NCI-H82 (cell line): ENCODE measurements around the gene FOXD2.

Experiments
- DNase-seq: peaks from one replicate; lab custom pipeline; 2025; lab: John Stamatoyannopoulos, UW

FOXD2 gene

DNA sequence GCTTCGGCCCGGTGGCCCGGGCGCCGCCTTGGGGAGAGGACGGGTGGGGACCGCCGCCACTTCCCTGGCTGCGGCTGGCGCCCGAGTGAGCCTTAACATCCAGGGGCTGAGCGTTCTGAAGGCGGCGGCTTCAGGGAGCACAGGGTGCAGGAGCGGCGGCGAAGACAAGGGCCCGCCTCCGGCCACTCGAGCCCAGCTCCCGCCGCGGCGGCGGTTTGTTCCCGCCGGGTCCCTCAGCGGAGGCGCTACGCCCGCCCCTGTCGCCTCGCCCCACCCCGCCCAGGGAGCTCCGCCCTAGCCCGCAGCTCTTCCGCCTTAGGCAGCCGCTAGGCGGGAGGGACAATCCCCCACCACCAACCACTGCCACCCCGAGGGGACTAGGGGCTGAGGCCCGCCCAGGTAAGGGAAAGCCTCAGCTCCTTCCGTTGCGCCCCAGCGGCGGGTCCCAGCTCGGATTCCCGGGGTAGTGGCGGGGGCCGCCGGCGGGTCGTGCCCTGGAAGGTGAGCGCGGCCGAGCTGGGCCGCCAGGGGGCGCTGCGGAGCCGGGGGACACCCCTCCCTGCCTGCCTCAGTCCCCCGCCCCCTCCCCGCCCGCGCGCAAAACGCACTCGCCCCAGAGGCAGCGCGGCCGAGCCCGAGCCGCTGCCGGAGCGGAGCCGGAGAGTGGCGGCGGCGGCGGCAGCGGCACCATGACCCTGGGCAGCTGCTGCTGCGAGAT is at the start of gene FOXD2:
Gene FOXD2 (plus strand): TSS at position 598 of the 718 bp plus-strand sequence. CDS start 92 bp downstream, at position 690.
- peak; percentile 95 for DNase-seq

DNA sequence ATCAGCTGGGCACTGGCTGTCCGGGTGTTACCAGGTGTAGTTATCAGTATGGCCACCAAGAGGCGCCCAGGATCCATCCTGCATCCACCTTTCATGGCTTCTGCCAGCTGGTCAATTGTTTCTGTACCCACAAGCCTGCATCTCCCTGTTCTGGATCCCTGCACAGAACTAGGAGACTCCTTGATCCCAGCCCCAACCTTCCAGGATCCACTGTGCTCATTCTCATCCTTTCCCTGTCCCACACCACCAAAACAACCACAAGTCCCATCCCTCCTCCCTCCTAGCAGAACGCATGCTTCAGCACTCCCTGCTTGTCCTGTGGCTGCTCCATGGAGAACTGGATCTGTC is 49.0 kb upstream of the FOXD2 start:
- DNase-seq = peak; percentile 85

DNA sequence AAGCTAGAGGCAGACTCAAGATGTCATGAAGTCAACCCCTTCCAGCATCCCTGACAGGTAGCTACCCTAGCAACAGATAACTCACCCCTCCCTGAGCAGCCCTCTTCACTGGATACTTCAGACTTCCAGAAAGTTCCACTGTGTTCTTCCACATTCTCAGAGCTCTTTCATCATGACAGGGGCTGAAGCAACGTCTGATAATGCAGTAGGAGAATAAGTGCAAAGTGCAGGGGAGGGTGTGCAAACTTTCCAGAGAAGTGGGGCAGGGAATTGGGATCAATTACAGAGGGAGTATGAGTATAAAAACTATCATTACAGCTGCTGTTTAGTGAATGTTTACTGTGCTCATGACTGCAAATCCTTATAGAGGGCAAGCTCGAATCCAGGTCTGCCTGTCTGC is 48.1 kb upstream of the FOXD2 start:
- DNase-seq = no peak

DNA sequence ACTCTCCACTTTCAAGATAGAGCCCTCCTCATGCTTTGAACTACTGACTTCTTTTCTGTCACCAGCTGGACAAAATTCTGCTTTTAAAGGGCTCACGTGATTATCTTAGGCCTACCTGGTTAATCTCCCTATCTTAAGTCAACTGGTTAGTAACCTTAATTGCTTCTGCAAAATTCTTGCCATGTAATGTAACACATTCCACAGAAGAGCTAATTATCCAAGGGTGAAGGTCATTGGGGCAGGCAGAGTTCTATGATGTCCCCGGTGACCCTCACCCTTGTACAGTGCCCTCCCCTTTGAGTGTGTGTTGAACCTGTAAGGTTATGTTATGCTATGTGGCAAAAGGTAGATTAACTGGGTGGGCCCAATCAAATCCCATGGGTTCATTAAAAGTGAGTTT is 47.0 kb upstream of the FOXD2 start:
- DNase-seq = no peak

DNA sequence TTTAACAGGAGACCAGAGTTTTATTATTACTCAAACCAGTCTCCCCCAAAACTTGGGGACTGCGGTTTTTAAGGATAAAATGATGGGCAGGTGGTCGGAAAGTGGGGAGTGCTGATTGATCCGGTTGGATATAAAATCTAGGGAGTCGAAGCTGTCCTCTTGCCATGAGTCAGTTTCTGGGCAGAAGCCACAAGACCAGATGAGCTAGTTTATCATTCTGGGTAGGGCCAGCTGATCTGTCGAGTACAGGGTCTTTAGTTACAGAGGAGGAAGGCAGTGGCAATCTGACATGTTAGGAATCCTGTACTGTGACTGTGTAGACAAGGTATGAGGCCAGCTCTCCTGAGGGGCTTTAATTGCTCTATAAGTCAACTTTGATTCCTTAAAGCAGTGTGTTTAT is 44.7 kb upstream of the FOXD2 start:
- DNase-seq = no peak

DNA sequence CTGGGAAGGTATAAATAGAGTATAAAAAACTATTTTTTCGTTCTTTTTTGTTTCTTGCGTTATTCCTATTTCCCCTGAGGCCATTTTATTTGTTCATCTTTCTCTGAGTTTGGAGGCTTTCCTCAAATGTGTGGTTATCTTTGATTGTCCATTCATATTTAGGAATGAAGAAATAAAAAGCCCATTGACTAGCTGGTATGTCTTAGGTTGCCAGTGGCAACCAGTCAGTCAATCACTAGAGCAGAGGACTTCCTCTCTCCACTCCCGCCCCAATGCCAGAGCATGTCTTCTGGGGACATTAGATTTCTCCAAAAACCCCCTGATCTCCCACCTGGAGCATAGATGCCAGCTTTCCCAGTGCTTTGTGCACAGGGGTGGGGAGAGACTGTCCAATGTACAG is 42.4 kb upstream of the FOXD2 start:
- DNase-seq = no peak

DNA sequence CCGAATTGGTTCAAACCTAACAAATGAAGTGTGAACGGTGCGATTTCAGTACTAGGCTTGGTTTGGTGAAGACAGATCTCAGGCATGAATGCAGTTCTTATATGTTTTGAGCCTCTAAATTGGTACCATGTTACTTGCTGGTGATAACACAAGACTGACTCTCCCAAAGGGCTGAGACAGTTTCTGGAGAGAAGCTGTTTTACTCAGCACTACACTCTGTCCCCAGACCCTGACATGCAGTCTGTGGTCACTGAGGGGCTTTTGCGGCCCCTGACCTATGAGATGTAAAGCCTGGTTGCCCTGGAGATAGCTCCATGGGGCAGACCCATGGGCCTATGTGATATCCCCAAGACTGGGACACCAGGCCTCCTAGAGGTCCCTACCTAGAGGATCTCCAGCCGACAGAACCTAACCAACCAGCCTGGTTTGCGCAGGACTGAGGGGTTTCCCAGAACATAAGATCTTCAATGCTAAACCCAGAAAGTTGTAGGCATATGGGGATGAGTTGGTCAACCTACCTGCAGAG is 41.1 kb upstream of the FOXD2 start:
- no peak for DNase-seq

DNA sequence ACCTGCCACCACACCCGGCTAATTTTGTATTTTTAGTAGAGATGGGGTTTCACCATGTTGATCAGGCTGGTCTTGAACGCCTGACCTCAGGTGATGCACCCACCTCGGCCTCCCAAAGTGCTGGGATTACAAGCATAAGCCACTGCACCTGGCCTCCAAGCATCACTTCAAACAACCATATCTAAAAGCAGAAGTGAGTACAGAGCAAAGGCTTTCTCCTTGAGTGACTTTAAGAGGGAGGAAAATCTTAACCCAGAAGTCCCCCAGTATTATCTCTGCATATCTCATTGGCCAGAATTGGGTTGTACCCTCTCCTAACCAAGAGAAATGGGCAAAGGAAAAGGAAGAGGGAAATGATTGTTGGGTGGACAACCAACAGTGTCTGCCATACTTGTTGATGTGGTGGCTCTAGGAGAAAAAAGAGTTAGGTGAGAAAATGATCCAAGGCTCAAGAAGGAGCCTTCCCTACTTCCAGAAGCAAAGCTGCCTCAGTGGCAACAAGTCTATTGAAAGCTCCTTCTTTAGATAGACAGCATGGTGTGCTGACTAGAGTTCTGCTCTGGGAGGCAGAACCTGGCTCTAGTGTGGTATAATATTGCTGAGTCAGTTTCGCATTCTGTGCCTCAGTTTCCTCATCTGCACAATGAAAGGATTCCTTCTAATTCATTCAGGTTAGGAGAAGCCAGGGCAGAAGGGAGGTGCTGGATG is 38.6 kb upstream of the FOXD2 start:
- no peak for DNase-seq

DNA sequence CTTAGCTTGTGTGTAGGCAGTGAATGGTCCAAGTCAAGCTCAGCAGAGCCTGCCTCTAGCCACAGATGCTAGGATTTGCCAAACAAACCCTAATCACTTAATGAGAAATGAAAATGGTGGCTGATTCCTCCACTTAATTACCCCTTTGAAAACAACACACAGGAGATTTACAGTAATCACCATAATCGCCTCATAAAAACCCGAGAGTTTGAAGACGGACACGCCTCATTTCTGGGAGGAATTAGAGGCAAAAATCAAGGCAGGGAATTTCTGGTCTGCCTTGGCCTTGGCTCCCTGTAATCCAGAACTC is 38.0 kb upstream of the FOXD2 start:
- DNase-seq = peak; percentile 92

DNA sequence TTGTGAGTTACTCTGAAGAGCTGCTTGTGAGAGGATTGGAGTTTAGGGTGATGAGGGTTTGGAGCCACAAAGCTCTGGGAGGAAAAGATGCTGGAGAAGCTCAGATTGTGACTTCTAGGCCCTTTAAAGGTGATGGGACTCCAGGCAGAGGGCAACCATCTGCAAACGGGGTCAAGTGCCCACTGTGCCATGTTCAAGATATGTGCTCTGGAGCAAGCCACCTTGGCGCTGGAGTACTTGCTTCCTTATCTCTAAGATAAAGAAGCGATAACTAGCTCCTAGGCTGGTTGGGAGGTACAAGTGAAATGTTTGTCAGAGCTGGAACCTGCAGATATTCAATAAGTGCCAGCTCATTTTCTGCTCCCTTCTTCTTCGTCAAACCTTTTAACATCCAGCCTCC is 36.1 kb upstream of the FOXD2 start:
- DNase-seq = no peak

DNA sequence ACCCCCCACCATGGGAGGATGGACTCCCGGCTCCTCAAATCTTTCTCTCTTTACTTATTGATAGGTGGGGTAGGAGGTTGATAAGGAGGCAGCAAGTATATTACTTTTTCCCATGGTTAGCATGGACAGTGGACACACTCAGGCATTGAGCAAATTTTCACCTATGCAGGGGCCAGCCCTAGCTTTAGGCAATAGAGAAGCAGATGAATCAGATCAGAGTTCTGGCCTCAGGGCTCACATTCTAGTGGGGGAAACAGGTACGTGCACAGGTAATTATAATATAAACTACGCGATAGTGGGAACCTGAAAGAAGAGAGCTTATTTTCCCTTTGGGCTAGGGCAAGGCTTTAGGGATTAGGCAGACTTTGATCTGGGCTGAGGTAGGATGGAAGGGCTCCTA is 35.3 kb upstream of the FOXD2 start:
- no peak for DNase-seq

DNA sequence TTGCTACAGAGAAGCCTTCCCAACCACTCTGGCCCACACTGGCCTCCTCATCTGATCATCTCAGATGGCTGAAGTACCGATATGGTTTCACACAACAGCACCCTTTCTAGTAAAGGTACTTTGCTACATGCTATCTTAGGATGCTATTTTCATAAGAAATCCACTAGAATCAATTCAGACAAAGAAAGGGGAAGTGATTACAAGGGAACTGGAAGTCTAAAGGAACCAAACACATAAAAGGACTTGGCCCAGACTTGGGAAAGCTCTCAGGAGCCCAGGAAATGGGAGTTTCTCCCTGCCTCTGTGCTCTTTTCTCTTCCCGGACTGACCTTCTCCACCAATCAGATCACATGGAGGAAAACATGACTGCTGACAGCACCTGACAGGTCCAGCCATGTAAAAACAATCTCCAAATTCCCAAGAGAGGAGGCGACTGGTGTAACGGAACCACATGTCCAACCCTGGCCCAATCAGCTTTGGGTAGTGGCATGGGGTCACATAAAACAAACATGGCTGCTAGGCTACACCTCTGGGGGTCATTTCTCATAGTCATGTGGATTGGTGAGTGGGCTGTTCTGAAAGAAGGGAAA is 34.4 kb upstream of the FOXD2 start:
- no peak for DNase-seq

DNA sequence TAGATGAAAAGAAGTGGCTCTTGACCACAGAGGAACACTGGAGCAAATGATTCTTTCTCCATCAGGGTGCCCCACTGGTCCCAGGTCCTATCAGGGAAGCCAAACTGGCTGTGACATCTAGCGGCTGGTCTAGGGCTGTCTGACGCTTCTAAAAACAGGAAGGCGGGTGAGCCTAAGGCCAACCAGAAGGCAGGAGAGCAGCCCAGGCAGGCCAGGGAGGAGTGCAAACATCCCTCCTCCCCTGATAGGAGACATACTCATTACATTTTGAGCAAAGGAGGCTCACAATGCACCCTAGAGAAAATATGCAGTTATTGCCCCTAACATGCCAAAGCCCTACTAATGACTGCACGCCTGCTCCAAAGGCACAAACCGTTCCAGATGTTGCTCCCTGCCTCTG is 32.1 kb upstream of the FOXD2 start:
- no peak for DNase-seq

DNA sequence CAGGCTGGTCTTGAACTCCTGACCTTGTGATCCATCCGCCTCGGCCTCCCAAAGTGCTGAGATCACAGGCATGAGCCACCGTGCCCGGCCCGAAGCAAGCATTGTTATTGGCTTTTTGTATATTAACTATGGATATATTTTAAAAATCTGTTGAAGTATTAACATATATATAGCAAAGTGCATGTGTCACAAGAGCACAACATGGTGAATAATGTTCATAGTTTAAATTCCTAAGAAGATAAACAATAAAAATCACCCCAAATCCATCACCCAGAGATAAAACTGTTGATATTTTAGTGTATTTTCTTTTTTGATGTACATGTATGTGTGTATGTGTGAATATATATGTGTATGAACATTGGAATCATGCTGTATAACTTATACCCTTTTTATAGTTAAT is 30.9 kb upstream of the FOXD2 start:
- no peak for DNase-seq

DNA sequence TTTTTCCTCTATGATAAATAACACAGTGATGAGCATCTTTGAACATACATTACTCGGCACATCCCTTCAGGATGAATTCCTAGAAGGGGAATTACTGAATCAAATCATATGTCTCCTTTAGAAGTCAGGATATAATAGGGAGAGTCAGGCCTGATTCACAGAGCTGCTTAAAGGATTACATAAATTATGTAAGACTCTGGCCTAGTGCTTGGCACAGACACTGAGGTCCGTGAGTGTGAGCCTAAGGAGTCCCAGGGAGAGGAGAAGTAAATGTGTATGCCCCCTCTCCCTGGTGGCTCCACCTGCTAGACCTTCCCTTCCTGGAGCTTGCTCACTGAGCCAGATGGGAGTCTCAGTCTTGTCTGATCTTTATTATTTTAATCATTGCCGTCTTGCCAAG is 30.4 kb upstream of the FOXD2 start:
- DNase-seq = peak; percentile 85

DNA sequence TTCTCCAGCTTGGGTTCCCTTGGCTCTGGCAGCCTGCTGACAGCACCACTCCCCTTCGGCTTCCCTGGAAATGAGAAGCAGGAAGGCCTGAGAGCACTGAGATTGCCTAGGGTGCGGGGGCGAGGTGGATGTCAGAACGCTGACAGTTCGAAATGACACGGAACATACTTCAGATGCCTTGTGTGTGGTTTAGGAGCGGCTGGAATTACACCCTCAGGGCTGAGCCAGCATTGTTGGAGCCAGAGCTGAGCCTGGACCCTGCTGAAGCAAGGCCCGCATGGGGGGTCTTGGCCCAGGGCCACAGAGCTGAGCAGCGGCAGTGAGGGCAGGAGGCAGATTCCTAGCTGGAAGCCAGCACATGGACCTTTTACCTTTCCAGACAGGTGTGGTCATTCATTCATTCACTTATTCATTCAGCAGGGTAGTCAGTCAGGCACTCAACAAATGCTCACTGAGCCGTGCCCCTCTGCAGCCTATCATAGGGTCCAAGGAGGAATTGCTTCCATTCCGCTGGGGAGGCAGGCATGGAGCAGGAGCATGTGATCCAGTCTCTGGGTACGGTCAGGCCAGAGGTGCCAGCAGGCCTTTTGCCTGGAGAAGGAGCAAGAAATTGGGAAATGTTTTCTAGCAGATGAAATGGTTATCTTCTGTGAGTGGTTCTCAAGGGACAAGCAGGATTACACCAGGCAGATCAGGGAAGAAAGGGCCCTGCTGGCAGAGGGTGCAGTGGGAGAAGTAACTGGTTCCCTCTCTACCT is 28.4 kb upstream of the FOXD2 start:
- DNase-seq = no peak

DNA sequence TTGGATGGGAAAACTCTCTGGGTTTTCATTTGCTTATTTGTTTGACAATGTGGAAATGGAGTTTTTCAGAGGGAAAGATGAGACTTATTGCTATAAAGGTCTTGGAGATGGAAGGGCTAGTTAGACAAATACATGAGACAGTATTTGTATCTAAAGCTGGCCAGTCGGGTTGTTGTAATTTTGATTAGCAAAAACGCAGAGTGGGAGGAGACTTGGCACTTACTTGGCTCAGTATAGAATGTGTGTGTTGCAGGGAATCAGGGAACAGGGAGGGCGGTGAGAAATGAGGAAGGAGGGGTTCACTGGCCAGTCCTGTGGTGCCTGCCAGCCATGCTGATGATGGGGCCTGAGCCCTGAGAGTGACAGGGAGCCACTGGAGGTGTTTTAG is 27.8 kb upstream of the FOXD2 start:
- no peak for DNase-seq

DNA sequence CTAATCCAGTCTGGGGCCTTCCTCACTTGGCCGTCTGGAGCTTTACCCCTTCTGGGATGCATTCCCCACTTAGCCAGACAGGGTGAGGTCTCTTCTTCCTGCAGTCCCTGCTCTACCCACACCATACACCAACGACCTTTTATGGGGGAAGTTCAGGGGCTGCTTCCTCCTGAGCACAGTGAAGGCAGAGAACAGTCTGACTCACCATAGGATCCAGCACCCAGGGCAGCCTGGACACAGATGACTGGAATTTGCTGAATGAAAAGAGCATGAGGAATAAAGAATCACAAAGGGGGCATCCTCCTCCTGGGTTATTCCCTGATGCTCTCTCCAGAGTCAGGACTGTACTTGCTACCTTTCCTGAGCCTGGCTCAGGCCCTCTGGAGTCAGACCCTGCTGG is 26.4 kb upstream of the FOXD2 start:
- DNase-seq = no peak

DNA sequence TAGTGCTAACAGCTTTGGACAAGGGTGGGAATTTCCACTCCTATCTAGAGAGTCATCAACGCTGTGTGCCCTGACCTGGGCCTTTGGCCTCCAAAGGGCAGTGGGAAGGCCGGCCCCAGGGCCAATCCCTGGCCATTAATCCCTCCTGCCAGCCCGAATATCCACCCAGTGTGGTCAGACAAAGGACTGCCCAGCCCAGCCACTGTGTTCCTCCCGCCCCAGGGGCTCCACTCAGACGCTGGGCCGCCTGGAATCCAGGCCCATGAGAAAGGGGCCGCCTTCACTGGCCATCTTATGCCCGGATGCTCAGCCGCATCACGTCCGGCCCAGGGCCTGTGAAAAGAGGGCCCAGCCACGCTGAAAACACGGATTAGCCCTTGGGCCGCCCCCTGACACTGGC is 25.4 kb upstream of the FOXD2 start:
- DNase-seq = no peak

DNA sequence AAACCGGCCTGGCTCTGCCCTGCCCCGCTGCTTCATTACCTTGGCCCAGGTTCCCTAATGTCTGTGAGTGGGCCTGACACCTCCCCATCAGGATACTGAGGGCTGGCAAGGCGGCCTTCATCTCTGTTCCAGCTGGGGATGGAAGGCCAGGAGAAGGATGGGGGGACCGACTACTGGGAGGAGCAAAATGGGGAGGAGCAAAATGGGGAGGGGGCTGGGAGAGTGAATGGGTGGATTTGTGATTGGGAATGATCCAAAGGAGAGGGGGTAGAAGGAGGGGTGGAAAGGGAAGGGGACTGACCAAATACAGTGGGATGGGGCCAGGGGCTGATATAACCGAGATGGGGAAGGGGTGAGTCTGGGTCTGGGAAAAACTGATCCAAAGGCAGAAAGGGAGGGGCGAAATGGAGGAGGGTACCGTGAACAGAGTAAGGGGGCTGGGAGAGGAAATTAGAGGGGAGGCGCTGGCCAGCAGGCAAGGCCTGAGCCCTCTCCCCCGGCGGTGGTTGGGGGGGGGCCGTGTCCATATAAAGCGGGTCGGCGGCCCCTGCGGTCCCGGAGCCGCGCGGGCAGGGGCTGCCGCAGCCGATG is 22.0 kb upstream of the FOXD2 start, which contains the start of gene FOXE3:
Gene FOXE3 (plus strand): TSS at position 558 of the 591 bp plus-strand sequence. CDS start 31 bp downstream, at position 589.
- no peak for DNase-seq

DNA sequence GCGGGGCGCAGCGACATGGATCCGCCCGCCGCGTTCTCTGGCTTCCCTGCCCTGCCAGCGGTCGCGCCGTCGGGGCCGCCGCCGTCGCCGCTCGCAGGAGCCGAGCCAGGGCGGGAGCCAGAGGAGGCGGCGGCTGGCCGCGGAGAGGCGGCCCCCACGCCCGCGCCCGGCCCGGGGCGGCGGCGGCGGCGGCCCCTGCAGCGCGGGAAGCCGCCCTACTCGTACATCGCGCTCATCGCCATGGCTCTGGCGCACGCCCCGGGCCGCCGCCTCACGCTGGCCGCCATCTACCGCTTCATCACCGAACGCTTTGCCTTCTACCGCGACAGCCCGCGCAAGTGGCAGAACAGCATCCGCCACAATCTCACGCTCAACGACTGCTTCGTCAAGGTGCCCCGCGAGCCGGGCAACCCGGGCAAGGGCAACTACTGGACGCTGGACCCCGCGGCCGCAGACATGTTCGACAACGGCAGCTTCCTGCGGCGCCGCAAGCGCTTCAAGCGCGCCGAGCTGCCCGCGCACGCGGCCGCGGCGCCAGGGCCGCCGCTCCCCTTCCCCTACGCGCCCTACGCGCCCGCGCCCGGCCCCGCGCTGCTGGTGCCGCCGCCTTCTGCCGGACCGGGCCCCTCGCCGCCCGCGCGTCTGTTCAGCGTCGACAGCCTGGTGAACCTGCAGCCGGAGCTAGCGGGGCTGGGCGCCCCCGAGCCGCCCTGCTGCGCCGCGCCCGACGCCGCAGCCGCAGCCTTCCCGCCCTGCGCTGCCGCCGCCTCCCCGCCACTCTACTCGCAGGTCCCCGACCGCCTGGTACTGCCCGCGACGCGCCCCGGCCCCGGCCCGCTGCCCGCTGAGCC is 21.3 kb upstream of the FOXD2 start:
- peak; percentile 59 for DNase-seq
